ENCODE data around the gene VDAC1. TPM values are rescaled to one million over a fixed set of nuclear protein-coding genes. Genes with fewer than 3 reads are reported as not detected.

VDAC1 gene
- total RNA-seq, 1 donor from 2014 or later, result 218 TPM

DNA sequence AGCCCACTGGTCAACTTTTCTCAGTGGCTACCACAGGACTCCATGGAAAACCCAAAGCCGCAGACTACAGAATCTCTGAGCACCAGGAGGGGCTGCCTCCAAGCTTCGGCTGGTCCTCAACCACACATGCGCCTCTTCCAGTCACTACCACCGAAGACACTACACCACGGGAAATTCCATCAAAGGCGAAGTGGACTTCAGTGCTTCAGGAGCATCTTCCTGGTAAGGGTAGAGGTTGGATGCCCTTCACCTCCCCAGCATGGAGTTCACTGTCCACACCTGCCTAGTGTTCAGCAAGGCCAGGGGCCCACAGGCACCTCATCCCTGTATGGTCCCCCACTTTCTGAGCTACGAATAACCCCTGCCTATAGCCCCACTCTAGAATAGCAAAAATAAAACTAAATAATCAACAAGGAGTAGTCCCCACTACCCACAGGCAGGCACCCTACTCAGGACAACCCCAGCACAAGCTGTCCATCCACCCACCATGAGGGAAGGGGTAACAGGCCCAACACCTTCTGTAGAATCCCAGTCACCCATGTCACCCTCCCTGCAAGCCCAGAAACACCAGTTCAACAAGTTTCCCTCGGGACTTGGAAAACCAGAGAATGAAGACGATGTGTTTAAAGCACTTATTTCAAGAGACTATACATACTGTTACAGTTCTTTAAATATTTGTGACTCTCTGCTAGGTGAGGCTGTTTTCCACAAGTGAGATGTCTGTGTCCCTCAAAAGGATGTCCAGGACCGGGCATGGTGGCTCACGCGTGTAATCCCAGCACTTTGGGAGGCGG lies 2.6 kb downstream of the VDAC1 start:
- Mint-ChIP-seq H3K27ac (ENCODE audit: unreplicated experiment) (no peak overlapping the region), H3K4me1 (peaks cover 48% of the 10 kb centered on the region), H3K4me3 (peak overlapping the region; percentile 99), H3K9me3 (no peaks in the 10 kb centered on the region), H3K27me3 (ENCODE audit: low read depth) (no peaks in the 10 kb centered on the region), H3K36me3 (ENCODE audit: low read depth) (no peaks in the 10 kb centered on the region)
- TF ChIP-seq, protein P1, sequence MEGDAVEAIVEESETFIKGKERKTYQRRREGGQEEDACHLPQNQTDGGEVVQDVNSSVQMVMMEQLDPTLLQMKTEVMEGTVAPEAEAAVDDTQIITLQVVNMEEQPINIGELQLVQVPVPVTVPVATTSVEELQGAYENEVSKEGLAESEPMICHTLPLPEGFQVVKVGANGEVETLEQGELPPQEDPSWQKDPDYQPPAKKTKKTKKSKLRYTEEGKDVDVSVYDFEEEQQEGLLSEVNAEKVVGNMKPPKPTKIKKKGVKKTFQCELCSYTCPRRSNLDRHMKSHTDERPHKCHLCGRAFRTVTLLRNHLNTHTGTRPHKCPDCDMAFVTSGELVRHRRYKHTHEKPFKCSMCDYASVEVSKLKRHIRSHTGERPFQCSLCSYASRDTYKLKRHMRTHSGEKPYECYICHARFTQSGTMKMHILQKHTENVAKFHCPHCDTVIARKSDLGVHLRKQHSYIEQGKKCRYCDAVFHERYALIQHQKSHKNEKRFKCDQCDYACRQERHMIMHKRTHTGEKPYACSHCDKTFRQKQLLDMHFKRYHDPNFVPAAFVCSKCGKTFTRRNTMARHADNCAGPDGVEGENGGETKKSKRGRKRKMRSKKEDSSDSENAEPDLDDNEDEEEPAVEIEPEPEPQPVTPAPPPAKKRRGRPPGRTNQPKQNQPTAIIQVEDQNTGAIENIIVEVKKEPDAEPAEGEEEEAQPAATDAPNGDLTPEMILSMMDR (conservative IDR thresholded peaks at IDR 0.05), result no peak
- no peak for DNase-seq (ENCODE audit: low read depth, low spot score)

DNA sequence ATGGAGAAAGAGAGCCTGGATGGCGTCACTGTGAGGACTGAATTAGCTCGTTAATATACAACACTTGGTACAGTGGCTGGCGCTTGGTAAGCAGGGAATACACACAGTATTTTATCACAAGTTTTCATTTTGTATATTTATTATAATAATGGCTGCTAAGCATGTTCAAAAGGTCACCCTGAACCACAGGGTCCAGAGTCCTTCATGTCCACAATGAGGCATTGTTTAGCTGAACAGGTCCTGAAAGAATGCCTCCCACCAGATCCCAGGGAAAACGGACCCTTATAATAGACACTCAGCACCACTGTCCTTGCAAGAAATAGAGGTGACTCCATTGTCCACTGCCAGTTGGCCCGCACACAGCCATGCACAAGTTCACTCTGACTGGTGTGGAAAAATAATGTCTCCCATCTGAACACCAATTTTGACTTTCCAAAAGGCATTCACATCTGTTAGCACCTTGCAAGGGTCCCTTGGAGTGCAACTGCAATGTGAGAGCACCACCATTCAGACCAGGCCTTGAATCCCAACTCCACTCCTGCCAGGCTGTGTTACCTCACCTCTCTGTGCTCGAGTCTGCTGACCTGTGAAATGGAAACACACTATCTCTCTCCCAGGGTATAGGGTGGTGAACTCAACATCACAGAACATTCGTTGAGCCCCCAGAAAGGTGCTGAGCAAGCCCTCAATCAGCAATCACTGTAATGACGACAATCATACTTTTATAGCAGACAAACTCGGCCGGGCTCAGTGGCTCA lies 3.9 kb downstream of the VDAC1 start:
- no peaks in the 10 kb centered on the region for H3K36me3 Mint-ChIP-seq (ENCODE audit: low read depth)
- H3K4me1 Mint-ChIP-seq, result peaks cover 57% of the 10 kb centered on the region
- TF ChIP-seq, protein P1 (conservative IDR thresholded peaks at IDR 0.05), result no peak
- no peak for DNase-seq (ENCODE audit: low read depth, low spot score)
- H3K4me3 Mint-ChIP-seq, result peak overlapping the region; percentile 78
- H3K27ac Mint-ChIP-seq (ENCODE audit: unreplicated experiment), result no peak overlapping the region
- no peaks in the 10 kb centered on the region for H3K9me3 Mint-ChIP-seq
- H3K27me3 Mint-ChIP-seq (ENCODE audit: low read depth), result no peaks in the 10 kb centered on the region

DNA sequence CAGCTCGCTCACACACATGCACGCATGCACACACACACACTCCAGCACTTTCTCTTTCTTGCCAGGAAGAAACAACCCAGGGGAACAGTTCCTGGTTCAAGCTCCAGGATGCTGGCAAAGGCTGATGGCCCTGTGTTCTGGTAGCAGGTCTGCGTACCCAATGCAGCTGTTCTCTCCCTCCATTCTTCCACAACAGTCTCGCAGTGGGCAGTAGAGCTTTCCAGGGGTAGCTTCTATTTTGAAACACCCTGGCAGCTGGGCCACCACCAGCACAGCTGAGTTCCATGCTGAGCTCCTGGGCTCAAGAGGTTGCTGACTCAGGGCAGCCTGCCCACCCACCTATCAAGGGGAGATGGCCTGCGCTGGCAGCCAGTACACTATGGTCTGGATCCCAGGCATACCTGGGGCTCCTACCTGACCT lies 4.7 kb downstream of the VDAC1 start:
- Mint-ChIP-seq H3K27ac (ENCODE audit: unreplicated experiment) (no peak overlapping the region), H3K4me1 (peaks cover 57% of the 10 kb centered on the region)

DNA sequence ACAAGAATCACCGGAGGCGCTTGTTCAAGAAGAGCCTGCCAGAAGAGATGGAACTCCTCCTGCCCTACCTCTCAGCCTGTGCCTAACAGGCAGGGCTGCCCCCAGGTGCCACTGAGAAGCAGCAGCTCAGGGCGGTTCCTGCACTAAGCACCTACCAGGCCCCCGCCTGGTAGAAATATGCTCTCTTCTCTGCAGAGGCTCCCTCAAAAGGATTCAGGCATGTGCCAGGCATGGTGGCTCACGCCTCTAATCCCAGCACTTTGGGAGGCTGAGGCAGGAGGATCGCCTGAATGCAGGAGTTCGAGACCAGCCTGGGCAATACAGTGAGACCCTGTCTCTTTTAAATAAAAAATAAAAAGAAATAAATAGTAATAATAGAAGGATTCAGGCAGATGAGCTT lies 6.0 kb downstream of the VDAC1 start:
- Mint-ChIP-seq H3K27ac (ENCODE audit: unreplicated experiment) (no peak overlapping the region), H3K4me1 (peaks cover 69% of the 10 kb centered on the region), H3K36me3 (ENCODE audit: low read depth) (no peaks in the 10 kb centered on the region), H3K9me3 (no peaks in the 10 kb centered on the region), H3K27me3 (ENCODE audit: low read depth) (no peaks in the 10 kb centered on the region), H3K4me3 (peak overlapping the region; percentile 25)
- TF ChIP-seq, protein P1 (conservative IDR thresholded peaks at IDR 0.05), result no peak
- DNase-seq (ENCODE audit: low read depth, low spot score), result no peak

More for the DNA sequence above, 4.7 kb downstream of the VDAC1 start:
- TF ChIP-seq, protein P1 (conservative IDR thresholded peaks at IDR 0.05), result no peak
- H3K4me3 Mint-ChIP-seq, result peak overlapping the region; percentile 78
- H3K36me3 Mint-ChIP-seq (ENCODE audit: low read depth), result no peaks in the 10 kb centered on the region
- H3K27me3 Mint-ChIP-seq (ENCODE audit: low read depth), result no peaks in the 10 kb centered on the region
- no peak for DNase-seq (ENCODE audit: low read depth, low spot score)
- no peaks in the 10 kb centered on the region for H3K9me3 Mint-ChIP-seq

DNA sequence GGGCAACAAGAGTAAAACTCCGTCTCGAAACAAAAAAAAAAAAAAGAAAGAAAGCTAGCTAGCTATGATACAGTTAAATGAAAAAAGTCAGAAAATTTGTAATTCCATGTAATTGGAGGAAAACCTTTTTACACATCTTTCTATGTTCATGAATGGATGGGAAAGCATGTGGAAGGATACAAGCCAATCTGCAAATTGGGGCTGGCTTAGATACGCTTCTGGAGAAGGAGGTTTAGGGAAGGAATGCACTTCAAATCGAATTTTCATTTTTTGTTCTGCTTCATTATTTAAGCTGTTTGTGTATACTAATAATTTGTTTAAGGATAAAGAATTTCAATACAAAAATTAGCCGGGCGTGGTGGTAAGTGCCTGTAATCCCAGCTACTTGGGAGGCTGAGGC lies 6.7 kb downstream of the VDAC1 start:
- DNase-seq (ENCODE audit: low read depth, low spot score), result no peak
- Mint-ChIP-seq H3K9me3 (no peaks in the 10 kb centered on the region), H3K4me1 (peaks cover 67% of the 10 kb centered on the region), H3K27me3 (ENCODE audit: low read depth) (no peaks in the 10 kb centered on the region), H3K4me3 (peak overlapping the region; percentile 41), H3K36me3 (ENCODE audit: low read depth) (no peaks in the 10 kb centered on the region), H3K27ac (ENCODE audit: unreplicated experiment) (no peak overlapping the region)
- TF ChIP-seq, protein P1 (conservative IDR thresholded peaks at IDR 0.05), result no peak
